Measurements from ENCODE around the gene MSH3.

- no peak for TF ChIP-seq CTCF (IDR thresholded peaks at IDR 0.05)
- no peak for TF ChIP-seq POLR2A (IDR thresholded peaks at IDR 0.05)
These were observed 150.6 kb downstream of the MSH3 start for GRCh38 chr5:80805038-80805437.

Measured in body of pancreas (tissue), 4 donors.